ENCODE results near the gene NEK7.

The NEK7 gene

DNA sequence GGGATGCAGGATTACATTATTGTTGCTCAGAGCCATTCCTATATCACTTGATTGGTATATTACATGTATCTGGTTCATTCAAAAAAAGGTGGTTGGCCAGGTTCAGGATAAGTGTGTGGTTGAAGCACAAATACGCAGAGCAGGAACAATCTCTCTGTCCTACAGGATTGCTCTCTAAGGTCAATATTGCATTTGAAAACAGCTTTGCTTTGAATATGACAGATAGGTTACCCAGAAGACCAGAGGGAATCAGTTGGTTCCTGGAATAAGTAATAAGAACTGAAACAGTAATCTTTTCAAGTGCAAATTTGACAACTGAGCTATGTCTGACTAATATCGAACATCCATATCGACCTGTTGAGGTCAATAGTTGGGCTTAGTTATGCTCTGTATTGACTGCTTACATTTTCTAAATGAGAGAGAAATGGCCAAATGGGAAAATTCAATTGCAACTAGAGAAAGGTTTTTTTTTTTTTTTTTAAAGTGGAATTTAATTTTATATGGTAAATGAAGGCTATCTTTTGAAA, 206.9 kb downstream of the NEK7 start:
- DNase-seq, result no peak

DNA sequence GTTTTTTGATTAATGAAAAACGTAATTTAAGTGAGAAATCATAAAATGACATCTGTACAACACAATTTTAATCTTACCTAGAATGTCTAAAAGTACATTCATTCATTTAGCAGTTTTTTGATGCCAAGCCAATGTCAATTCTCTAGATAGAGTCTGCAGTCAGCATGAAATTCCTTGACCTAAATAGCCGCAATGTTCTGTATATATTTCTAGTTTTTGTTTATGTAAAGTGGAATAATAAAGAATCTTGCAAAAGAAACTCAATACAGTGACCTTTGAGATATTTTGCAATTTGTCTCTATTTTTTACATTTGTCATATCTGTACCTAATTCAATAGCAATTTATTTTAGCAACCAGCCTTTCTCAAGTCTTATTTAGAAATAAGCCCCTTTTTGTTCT, 207.7 kb downstream of the NEK7 start:
- no peak for DNase-seq

GRCh38 chr1:198367296-198367695, 210.5 kb downstream of the NEK7 start:
- no peak for DNase-seq

DNA sequence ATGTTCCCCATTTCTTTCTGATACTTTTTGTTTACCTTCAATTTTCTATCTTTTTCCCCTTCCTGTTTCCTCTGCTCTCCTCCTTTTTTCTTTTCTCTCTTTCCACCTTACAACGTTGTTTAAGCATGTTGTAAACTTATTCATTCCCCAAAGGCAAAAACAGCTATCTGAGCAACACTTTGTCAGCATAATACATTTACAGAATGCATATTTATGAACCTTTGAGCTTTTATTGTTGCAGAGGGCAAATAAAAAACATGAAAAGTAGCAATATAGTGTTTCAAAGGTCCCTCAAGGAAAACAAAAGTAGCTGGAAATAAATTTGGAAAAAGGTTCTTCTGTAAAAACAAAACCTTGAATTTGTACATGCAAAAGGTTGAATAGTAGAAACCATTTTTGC, 214.2 kb downstream of the NEK7 start:
- DNase-seq, result no peak

Measured in effector CD8-positive, alpha-beta T cell (primary cell).